Naive thymus-derived CD4-positive, alpha-beta T cell (primary cell): ENCODE measurements around the gene ATP12A. TPM values are rescaled to one million over a fixed set of nuclear protein-coding genes. Genes with fewer than 3 reads are reported as not detected.

Experiments used
- ATAC-seq: fragments of 150-1000 bp; cut with Tn5 transposase; 2 replicates; pipeline ENCODE4 v1.10.0; 2021; ENCODE audit warnings: mild to moderate bottlenecking, moderate library complexity
- CTCF ChIA-PET: fragments of 350-600 bp; sonication (Branson Sonifier 250); formaldehyde crosslinking; loops from one replicate; lab custom pipeline; 2021; ENCODE audit warnings: antibody characterized with exemption; lab: Charles Lee
- POLR2A ChIA-PET: fragments of 350-600 bp; sonication (Branson Sonifier 250); formaldehyde crosslinking; loops from one replicate; lab custom pipeline; 2021; ENCODE audit warnings: antibody characterized with exemption, inconsistent platforms; lab: Charles Lee
- DNase-seq, 9 donors: peaks; one replicate each; pipeline versions ENCODE4 v3.0.0 to v3.0.0-alpha.2; 2020 to 2022; ENCODE audit warnings: mixed read lengths in 1 of 9
- H3K27ac ChIP-seq: one replicate; pipeline ENCODE4 v1.7.0; 2013; ENCODE audit warnings: mild to moderate bottlenecking, low read depth, low read length, moderate library complexity
- H3K27me3 ChIP-seq, 2 donors: one replicate each; pipeline ENCODE4 v1.7.0; 2013; ENCODE audit warnings: low read length in 2 of 2, mild to moderate bottlenecking in 2 of 2, moderate library complexity in 2 of 2; ENCODE audit not compliant: control insufficient read depth in 2 of 2, insufficient read depth in 2 of 2
- H3K36me3 ChIP-seq, 3 experiments: 1 replicate in 2 of 3; 2 replicates in 1 of 3; pipeline ENCODE4 v1.7.0; 2013; ENCODE audit warnings: low read length in 3 of 3, mild to moderate bottlenecking in 3 of 3, moderate library complexity in 1 of 3; ENCODE audit not compliant: insufficient read depth in 3 of 3, control insufficient read depth in 2 of 3
- H3K4me1 ChIP-seq, 2 donors: one replicate each; pipeline ENCODE4 v1.7.0; 2013; ENCODE audit warnings: low read length in 2 of 2, mild to moderate bottlenecking in 2 of 2, moderate library complexity in 1 of 2; ENCODE audit not compliant: control insufficient read depth in 2 of 2, insufficient read depth in 2 of 2
- H3K4me3 ChIP-seq: 2 replicates; pipeline ENCODE4 v1.7.0; 2013; ENCODE audit warnings: mild to moderate bottlenecking, low read length
- H3K9me3 ChIP-seq, 3 experiments: 1 replicate in 2 of 3; 2 replicates in 1 of 3; pipeline ENCODE4 v1.7.0; 2013; ENCODE audit warnings: low read length in 3 of 3; ENCODE audit not compliant: control insufficient read depth in 2 of 3
- H3K27ac Mint-ChIP-seq, 9 donors: one replicate each; pipeline ENCODE4 v1.8.0; 2020 to 2022; ENCODE audit warnings: mixed read lengths in 9 of 9, mild to moderate bottlenecking in 8 of 9, moderate library complexity in 5 of 9, inconsistent platforms in 2 of 9
- H3K27me3 Mint-ChIP-seq, 5 donors: one replicate each; pipeline ENCODE4 v1.8.0; 2021 to 2022; ENCODE audit warnings: mixed read lengths in 5 of 5, mild to moderate bottlenecking in 1 of 5
- H3K36me3 Mint-ChIP-seq, 5 donors: one replicate each; pipeline ENCODE4 v1.8.0; 2020 to 2022; ENCODE audit warnings: mixed read lengths in 5 of 5, mild to moderate bottlenecking in 3 of 5, inconsistent platforms in 1 of 5
- H3K4me1 Mint-ChIP-seq, 7 donors: one replicate each; pipeline ENCODE4 v1.8.0; 2020 to 2022; ENCODE audit warnings: mixed read lengths in 7 of 7, mild to moderate bottlenecking in 3 of 7, inconsistent platforms in 1 of 7
- H3K4me3 Mint-ChIP-seq, 10 donors: one replicate each; pipeline ENCODE4 v1.8.0; 2020 to 2022; ENCODE audit warnings: mild to moderate bottlenecking in 10 of 10, mixed read lengths in 10 of 10, moderate library complexity in 6 of 10, inconsistent platforms in 2 of 10
- H3K9me3 Mint-ChIP-seq, 11 donors: one replicate each; pipeline ENCODE4 v1.8.0; 2020 to 2022; ENCODE audit warnings: mixed read lengths in 11 of 11, mild to moderate bottlenecking in 4 of 11, inconsistent platforms in 1 of 11, moderate library complexity in 1 of 11
- intact Hi-C, 2 donors: fragments of 100-400 bp; cut with micrococcal nuclease; formaldehyde crosslinking; loops; one replicate each; pipeline ENCODE4 v1.15.1; 2023
- polyA plus RNA-seq, 2 donors: library from polyadenylated mRNA; unstranded; fragments of 300-500 nt; fragmentation: Illumina TruSeq; gene quantifications; one replicate each; pipeline ENCODE4 v1.2.3, GENCODE V29; 2021
- total RNA-seq, 6 experiments: library from RNA in 5 of 6; stranded (reverse) in 5 of 6; gene quantifications; 1 replicate in 5 of 6; 2 replicates in 1 of 6; pipeline ENCODE4 v1.2.3 and lab custom pipeline; 2021 to 2026

The ATP12A gene
- under 1 TPM in 1 of 5 experiments, not detected in 4; 0.39 TPM for total RNA-seq
- not detected for polyA plus RNA-seq
- total RNA-seq (lab: John Stamatoyannopoulos, UW), result not detected

DNA sequence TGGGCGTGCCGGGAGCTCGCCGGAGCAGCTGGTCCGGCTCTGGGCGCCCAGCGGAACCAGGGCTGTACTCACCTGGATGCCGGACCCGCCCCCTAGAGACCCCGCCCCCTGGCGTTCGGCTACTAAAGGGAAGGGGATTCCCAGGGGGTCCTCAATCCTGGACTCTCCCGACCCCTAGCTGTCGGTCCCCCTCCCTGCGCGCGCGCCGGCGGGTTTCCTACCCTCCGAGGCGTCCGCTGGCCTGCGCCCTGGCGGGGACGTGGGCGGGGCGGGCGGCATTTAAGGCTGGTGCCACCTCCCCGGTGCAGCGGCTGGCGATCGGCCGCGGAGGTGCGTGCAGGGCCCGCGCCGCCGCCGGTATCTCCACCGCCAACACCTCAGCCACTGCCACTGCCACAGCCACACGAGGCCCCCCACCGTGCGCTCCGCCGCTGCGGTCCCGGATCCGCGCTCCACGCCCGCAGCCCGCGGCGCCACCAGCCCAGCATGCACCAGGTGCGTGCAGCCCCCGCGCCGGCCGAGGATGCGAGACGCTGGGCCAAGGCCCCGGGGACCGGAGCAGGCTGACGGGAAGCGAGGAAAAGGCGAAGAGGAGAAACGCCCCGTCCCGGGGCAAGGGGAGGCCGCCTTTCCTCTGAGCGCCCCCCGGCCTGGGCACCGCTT lies at the start of gene ATP12A:
ATP12A (plus strand) TSS at position 151 of the 663 bp plus-strand sequence; CDS start at position 487, 336 bp downstream.
- intact Hi-C loops, result loop anchor here in 1 of 2 donors (5.0 kb wide), 3 partner anchors 168 to 317 kb away; partner anchors contain the start of gene PARP4
- no peak within 1 kb of the TSS for H3K27ac ChIP-seq
- H3K27ac Mint-ChIP-seq, result no peak within 1 kb of the TSS

DNA sequence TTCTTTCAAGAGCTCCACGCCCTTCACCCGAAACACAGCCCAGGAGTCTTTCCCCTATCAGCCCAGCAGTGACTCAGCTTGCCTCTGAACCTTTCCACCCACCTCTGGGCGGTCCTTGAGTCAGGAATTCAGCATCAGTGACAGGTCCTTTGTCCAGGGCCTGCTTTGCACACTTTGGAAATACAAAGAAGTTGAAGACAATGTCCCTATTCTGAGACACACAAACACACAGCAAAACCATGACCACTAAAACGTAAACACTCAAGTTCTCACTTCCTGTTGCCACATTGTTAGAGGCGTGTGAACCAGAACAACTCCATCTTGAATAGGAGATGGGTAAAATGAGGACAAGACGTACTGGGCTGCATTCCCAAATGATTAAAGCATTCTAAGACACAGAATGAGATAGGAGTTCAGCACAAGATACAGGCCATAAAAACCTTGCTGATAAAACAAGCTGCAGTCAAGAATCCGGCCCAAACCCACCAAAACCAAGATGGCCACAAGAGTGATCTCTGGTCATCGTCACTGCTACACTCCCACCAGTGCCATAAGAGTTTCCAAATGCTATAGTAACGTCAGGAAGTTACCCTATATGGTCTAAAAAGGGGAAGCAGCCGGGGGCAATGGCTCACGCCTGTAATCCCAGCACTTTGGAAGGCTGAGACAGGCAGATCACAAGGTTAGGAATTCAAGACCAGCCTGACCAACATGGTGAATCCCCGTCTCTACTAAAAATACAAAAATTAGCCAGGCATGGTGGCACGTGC lies 49.2 kb upstream of the ATP12A start:
- H3K9me3 ChIP-seq, result no peaks in the 10 kb centered on the region
- Mint-ChIP-seq H3K4me1 (peaks cover 6 to 29% (median 13%) of the 10 kb centered on the region in 7 donors), H3K36me3 (peaks cover 0 to 8% (median 0%) of the 10 kb centered on the region in 5 donors), H3K4me3 (no peak overlapping the region), H3K9me3 (peaks cover 0 to 2% (median 0%) of the 10 kb centered on the region in 11 donors), H3K27me3 (no peaks in the 10 kb centered on the region), H3K27ac (peak overlapping the region in 1 of 9 donors; percentile 47)
- peaks cover 8 to 12% of the 10 kb centered on the region in 2 donors for H3K4me1 ChIP-seq
- POLR2A ChIA-PET, result no interaction called here
- H3K4me3 ChIP-seq, result no peak overlapping the region
- H3K36me3 ChIP-seq, result no peaks in the 10 kb centered on the region
- CTCF ChIA-PET, result no interaction called here
- no peaks in the 10 kb centered on the region for H3K27me3 ChIP-seq
- no peak overlapping the region for H3K27ac ChIP-seq
- no peak for ATAC-seq
- intact Hi-C loops, result no loop called here
- no peak for DNase-seq

More for the DNA sequence above, at the start of gene ATP12A:
- ChIA-PET CTCF (interaction anchor here (0.6 to 0.8 kb wide), 2 partner anchors 10 to 61 kb away, joined by 3 read pairs; no protein-coding TSS in a partner anchor), POLR2A (no interaction called here)
- no peaks in the 10 kb centered on the region for H3K9me3 ChIP-seq
- H3K4me3 ChIP-seq, result peak within 1 kb of the TSS; percentile 31
- peaks cover 41 to 52% (median 42%) of the 10 kb centered on the region in 5 donors for H3K27me3 Mint-ChIP-seq
- H3K4me1 ChIP-seq, result peaks cover 15 to 26% of the 10 kb centered on the region in 2 donors
- ATAC-seq (peak; percentile 22), DNase-seq (peak in 7 of 9 donors; percentile 7 to 51 (median 16))
- no peaks in the 10 kb centered on the region for H3K36me3 Mint-ChIP-seq
- no peaks in the 10 kb centered on the region for H3K36me3 ChIP-seq
- peaks cover 4 to 14% of the 10 kb centered on the region in 2 donors for H3K27me3 ChIP-seq
- H3K4me3 Mint-ChIP-seq, result peak within 1 kb of the TSS; percentile 24 to 72 (median 56)
- peaks cover 0 to 1% (median 0%) of the 10 kb centered on the region in 11 donors for H3K9me3 Mint-ChIP-seq
- H3K4me1 Mint-ChIP-seq, result peaks cover 18 to 37% (median 26%) of the 10 kb centered on the region in 7 donors

DNA sequence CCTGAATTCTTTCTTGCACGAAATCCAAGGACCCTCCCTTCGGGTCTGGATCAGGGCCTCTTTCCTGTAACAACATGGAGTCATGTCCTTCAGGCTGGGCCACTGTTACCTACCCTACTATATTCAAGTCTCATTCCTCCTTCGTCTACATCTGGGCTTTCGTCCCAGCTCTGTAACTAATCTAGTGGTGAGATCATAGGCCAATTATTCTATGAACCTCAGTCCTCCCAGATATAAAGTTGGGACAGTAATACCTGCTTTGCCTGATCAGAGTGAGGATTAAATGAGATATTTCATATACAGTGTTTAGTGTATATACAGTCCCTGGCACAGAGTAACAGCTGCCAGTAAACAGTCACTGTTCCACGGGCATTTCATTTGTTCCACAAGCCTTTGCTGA lies 48.3 kb upstream of the ATP12A start:
- Mint-ChIP-seq H3K4me1 (peaks cover 0 to 20% (median 6%) of the 10 kb centered on the region in 7 donors), H3K27me3 (no peaks in the 10 kb centered on the region), H3K36me3 (peaks cover 0 to 6% (median 0%) of the 10 kb centered on the region in 5 donors), H3K27ac (no peak overlapping the region), H3K9me3 (peaks cover 0 to 2% (median 0%) of the 10 kb centered on the region in 11 donors), H3K4me3 (no peak overlapping the region)
- ChIA-PET CTCF (no interaction called here), POLR2A (no interaction called here)
- DNase-seq (no peak), ATAC-seq (no peak)
- no peaks in the 10 kb centered on the region for H3K27me3 ChIP-seq
- intact Hi-C loops, result no loop called here
- no peak overlapping the region for H3K4me3 ChIP-seq
- no peak overlapping the region for H3K27ac ChIP-seq
- no peaks in the 10 kb centered on the region for H3K36me3 ChIP-seq
- H3K4me1 ChIP-seq, result peaks cover 0 to 3% of the 10 kb centered on the region in 2 donors
- no peaks in the 10 kb centered on the region for H3K9me3 ChIP-seq

DNA sequence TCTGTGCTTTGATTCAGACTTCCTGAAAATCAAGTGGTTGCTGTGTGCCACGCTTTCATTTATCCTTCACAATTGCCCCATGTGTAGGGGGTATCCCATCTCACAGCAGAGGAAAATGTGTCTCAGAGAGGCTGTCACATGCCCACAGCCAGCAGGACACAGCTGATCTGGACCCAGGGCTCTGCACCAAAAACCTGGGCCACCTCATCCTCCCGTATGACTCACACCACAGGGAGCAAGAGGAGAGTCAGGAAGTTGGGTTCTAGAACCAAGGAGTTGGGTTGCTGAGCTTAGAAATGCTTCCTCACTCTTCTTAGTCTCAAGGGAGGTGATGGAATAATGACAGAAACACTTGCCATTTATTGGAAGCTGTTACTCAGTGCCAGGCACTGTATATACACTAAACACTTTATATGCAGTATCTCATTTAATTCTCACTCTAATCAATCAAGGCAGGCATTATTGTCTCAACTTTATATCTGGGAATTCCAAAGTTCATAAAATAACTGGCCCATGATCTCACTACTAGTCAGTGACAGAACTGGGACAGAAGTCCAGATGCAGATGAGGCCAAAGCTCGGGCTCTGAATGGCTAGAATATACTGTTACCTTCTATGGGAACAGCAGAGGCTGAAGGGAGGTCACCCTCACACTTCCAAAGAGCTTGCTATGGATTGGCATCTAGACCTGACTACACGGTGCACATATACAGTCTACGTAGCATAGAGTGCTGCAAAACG lies 47.7 kb upstream of the ATP12A start:
- Mint-ChIP-seq H3K36me3 (peaks cover 0 to 6% (median 0%) of the 10 kb centered on the region in 5 donors), H3K4me3 (no peak overlapping the region), H3K27ac (no peak overlapping the region), H3K9me3 (peaks cover 0 to 2% (median 0%) of the 10 kb centered on the region in 11 donors), H3K27me3 (no peaks in the 10 kb centered on the region), H3K4me1 (peaks cover 0 to 20% (median 6%) of the 10 kb centered on the region in 7 donors)
- ATAC-seq (no peak), DNase-seq (no peak)
- Histone ChIP-seq H3K27me3 (no peaks in the 10 kb centered on the region), H3K9me3 (no peaks in the 10 kb centered on the region), H3K4me1 (no peaks in the 10 kb centered on the region), H3K36me3 (no peaks in the 10 kb centered on the region), H3K27ac (no peak overlapping the region), H3K4me3 (no peak overlapping the region)
- POLR2A ChIA-PET, result interaction anchor here (0.6 kb wide), 1 partner anchor 11 kb away, joined by 3 read pairs; no protein-coding TSS in a partner anchor
- intact Hi-C loops, result no loop called here
- CTCF ChIA-PET, result no interaction called here

DNA sequence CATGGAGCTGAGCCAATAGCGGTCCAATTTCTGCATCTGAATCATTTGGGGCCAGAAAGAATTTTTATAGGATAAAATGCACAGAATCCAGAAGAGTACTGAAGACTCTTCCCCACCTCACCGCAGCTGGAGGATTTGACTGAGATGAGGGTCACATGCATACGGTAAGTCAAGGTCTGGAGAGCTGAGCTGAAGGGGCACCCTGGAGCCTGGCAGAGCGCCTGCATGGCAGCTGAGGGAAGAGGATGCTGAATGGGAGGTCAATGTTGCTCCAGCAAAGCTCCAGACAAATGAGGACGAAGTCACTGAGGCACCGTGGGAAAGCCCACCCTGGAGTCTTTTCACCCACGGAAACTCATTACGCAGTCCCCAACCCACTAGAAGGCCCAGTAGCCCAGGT lies 43.4 kb upstream of the ATP12A start:
- no peaks in the 10 kb centered on the region for H3K36me3 Mint-ChIP-seq
- ATAC-seq (no peak), DNase-seq (no peak)
- no peaks in the 10 kb centered on the region for H3K4me1 ChIP-seq
- peaks cover 0 to 3% (median 0%) of the 10 kb centered on the region in 5 donors for H3K27me3 Mint-ChIP-seq
- H3K4me3 Mint-ChIP-seq, result no peak overlapping the region
- no peak overlapping the region for H3K27ac ChIP-seq
- H3K27ac Mint-ChIP-seq, result no peak overlapping the region
- H3K4me1 Mint-ChIP-seq, result peaks cover 0 to 6% (median 0%) of the 10 kb centered on the region in 7 donors
- H3K9me3 Mint-ChIP-seq, result no peaks in the 10 kb centered on the region
- intact Hi-C loops, result no loop called here
- ChIA-PET POLR2A (no interaction called here), CTCF (no interaction called here)
- no peaks in the 10 kb centered on the region for H3K9me3 ChIP-seq
- H3K4me3 ChIP-seq, result no peak overlapping the region
- H3K27me3 ChIP-seq, result no peaks in the 10 kb centered on the region
- H3K36me3 ChIP-seq, result no peaks in the 10 kb centered on the region

DNA sequence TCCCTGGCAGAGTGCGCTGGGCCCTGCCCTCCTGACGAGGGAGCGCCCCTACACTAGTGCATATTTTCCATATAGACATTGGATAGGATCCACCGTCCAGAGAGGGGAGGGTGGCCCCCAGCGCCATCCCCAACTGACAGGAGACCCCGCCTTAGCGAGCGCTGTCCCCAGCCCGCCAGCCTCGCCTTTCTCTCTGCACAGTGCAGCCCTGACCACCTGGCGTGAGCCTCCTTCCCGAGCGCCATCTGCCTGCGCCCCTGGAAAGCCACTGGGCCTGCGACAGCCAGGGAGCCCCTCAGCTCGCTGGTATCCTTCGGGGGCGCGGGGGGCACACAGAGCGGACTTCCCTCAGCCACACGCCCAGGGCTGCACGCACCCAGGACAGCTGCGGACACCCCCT lies 42.1 kb upstream of the ATP12A start:
- peaks cover 0 to 5% (median 0%) of the 10 kb centered on the region in 5 donors for H3K27me3 Mint-ChIP-seq
- POLR2A ChIA-PET, result interaction anchor here (0.6 kb wide), 1 partner anchor 9 kb away, joined by 5 read pairs; no protein-coding TSS in a partner anchor

More for the DNA sequence above, 42.1 kb upstream of the ATP12A start:
- intact Hi-C loops, result no loop called here
- Mint-ChIP-seq H3K4me1 (no peaks in the 10 kb centered on the region), H3K4me3 (no peak overlapping the region), H3K27ac (no peak overlapping the region), H3K36me3 (no peaks in the 10 kb centered on the region), H3K9me3 (no peaks in the 10 kb centered on the region)
- Histone ChIP-seq H3K4me3 (no peak overlapping the region), H3K36me3 (no peaks in the 10 kb centered on the region), H3K9me3 (no peaks in the 10 kb centered on the region), H3K4me1 (no peaks in the 10 kb centered on the region), H3K27ac (no peak overlapping the region), H3K27me3 (no peaks in the 10 kb centered on the region)
- DNase-seq, result no peak
- no peak for ATAC-seq
- CTCF ChIA-PET, result no interaction called here
